H1 (cell line): ENCODE results near the gene USH2A. TPM values are rescaled to one million over a fixed set of nuclear protein-coding genes. Genes with fewer than 3 reads are reported as not detected.

Experiments
- CTCF ChIA-PET: fragments of 300-600 bp; sonication (Branson Sonifier 250); formaldehyde crosslinking; loops from one replicate; lab custom pipeline; 2021; ENCODE audit not compliant: partially characterized antibody; lab: Charles Lee
- POLR2A ChIA-PET: fragments of 300-600 bp; sonication (Branson Sonifier 250); formaldehyde crosslinking; loops from one replicate; lab custom pipeline; 2021; ENCODE audit warnings: inconsistent platforms; ENCODE audit not compliant: partially characterized antibody; lab: Charles Lee
- DNase-seq, 2 experiments: peaks; one replicate each; pipeline versions ENCODE4 v3.0.0 to v3.0.0-alpha.2; 2010 to 2022; ENCODE audit warnings: low spot score in 2 of 2, low read depth in 1 of 2, mixed read lengths in 1 of 2
- FAIRE-seq: peaks from 2 replicates; lab custom pipeline; 2011; peaks lifted over from hg19 to GRCh38; lab: Jason Lieb, UNC
- H2AFZ ChIP-seq: 2 replicates; pipeline ENCODE4 v1.8.1; 2012; ENCODE audit warnings: low read length, inconsistent platforms
- H2AK5ac ChIP-seq: 2 replicates; pipeline ENCODE4 v1.6.1; 2013; ENCODE audit warnings: low read depth, low read length
- H2BK120ac ChIP-seq: replicated peaks from 2 replicates; pipeline ENCODE3; 2013; ENCODE audit warnings: low read depth, low read length, inconsistent platforms
- H2BK12ac ChIP-seq: 2 replicates; pipeline ENCODE4 v1.6.1; 2013; ENCODE audit warnings: low read depth, low read length
- H2BK15ac ChIP-seq: 2 replicates; pipeline ENCODE4 v1.6.1; 2013; ENCODE audit warnings: low read length
- H2BK20ac ChIP-seq: 2 replicates; pipeline ENCODE4 v1.6.1; 2013; ENCODE audit warnings: low read length
- H2BK5ac ChIP-seq: 2 replicates; pipeline ENCODE4 v1.6.1; 2013; ENCODE audit warnings: low read depth, low read length
- H3K14ac ChIP-seq: 2 replicates; pipeline ENCODE4 v1.6.1; 2013; ENCODE audit warnings: inconsistent platforms; ENCODE audit not compliant: insufficient read length
- H3K18ac ChIP-seq: 2 replicates; pipeline ENCODE4 v1.6.1; 2013; ENCODE audit warnings: low read length; ENCODE audit errors: extremely low read depth
- H3K23ac ChIP-seq: 2 replicates; pipeline ENCODE4 v1.6.1; 2013; ENCODE audit warnings: inconsistent platforms; ENCODE audit not compliant: insufficient read length
- H3K23me2 ChIP-seq: 2 replicates; pipeline ENCODE4 v1.6.1; 2013; ENCODE audit warnings: low read depth, low read length
- H3K27ac ChIP-seq: 2 replicates; pipeline ENCODE4 v1.6.1; 2011; ENCODE audit warnings: low read depth, low read length, inconsistent platforms
- H3K27me3 ChIP-seq, 4 experiments: replicated peaks in 1 of 4; 1 replicate in 1 of 4; 2 replicates in 3 of 4; pipeline versions ENCODE4 v1.6.1 to v1.8.1; 2011 to 2013; ENCODE audit warnings: low read length in 3 of 4, mild to moderate bottlenecking in 3 of 4, inconsistent platforms in 2 of 4, mixed read lengths in 2 of 4, moderate library complexity in 1 of 4; ENCODE audit not compliant: control insufficient read depth in 3 of 4, insufficient read depth in 3 of 4; ENCODE audit errors: extremely low read depth in 1 of 4
- H3K36me3 ChIP-seq, 4 experiments: 2 replicates each; pipeline versions ENCODE4 v1.6.1 to v1.8.1; 2011 to 2013; ENCODE audit warnings: mild to moderate bottlenecking in 4 of 4, low read length in 3 of 4, moderate library complexity in 2 of 4, control low read depth in 1 of 4, inconsistent platforms in 1 of 4; ENCODE audit not compliant: insufficient read depth in 4 of 4, control insufficient read depth in 2 of 4
- H3K4ac ChIP-seq: replicated peaks from 2 replicates; pipeline ENCODE3; 2013; ENCODE audit warnings: low read length, low read depth, mixed read lengths, inconsistent platforms; ENCODE audit not compliant: insufficient read length
- H3K4me1 ChIP-seq, 4 experiments: replicated peaks in 1 of 4; 1 replicate in 1 of 4; 2 replicates in 3 of 4; pipeline versions ENCODE4 v1.6.1 to v1.8.1; 2011 to 2013; ENCODE audit warnings: low read length in 3 of 4, inconsistent platforms in 2 of 4, mixed read lengths in 1 of 4; ENCODE audit not compliant: insufficient read depth in 4 of 4, control insufficient read depth in 3 of 4
- H3K4me2 ChIP-seq, 2 experiments: 2 replicates each; pipeline versions ENCODE4 v1.6.1 to v1.8.1; 2011 to 2013; ENCODE audit warnings: low read depth in 2 of 2, low read length in 2 of 2, control low read depth in 1 of 2, inconsistent platforms in 1 of 2, mild to moderate bottlenecking in 1 of 2; ENCODE audit not compliant: insufficient read depth in 1 of 2
- H3K4me3 ChIP-seq, 4 experiments: fragments of 200-600, 300-600 bp in 1 of 4; sonication (generic), shearing (Covaris generic), sonication (Bioruptor Twin) in 1 of 4; 2 replicates each; pipeline versions ENCODE4 v1.5.1 to v1.8.1; 2011 to 2016; ENCODE audit warnings: low read length in 4 of 4, low read depth in 3 of 4, control low read depth in 2 of 4, inconsistent platforms in 2 of 4, mild to moderate bottlenecking in 2 of 4, mixed read lengths in 1 of 4, moderate library complexity in 1 of 4; ENCODE audit not compliant: insufficient read depth in 2 of 4; ENCODE audit errors: extremely low read depth in 1 of 4
- H3K56ac ChIP-seq: replicated peaks from 2 replicates; pipeline ENCODE3; 2013; ENCODE audit warnings: low read depth, mild to moderate bottlenecking, mixed read lengths, low read length, inconsistent platforms; ENCODE audit not compliant: insufficient read length
- H3K79me1 ChIP-seq: 2 replicates; pipeline ENCODE4 v1.6.1; 2013; ENCODE audit warnings: low read depth, low read length, control low read depth
- H3K79me2 ChIP-seq, 2 experiments: 2 replicates each; pipeline versions ENCODE4 v1.6.1 to v1.8.1; 2012 to 2013; ENCODE audit warnings: low read length in 2 of 2, mild to moderate bottlenecking in 2 of 2, inconsistent platforms in 1 of 2; ENCODE audit not compliant: insufficient read depth in 2 of 2, control insufficient read depth in 1 of 2
- H3K9ac ChIP-seq, 4 experiments: replicated peaks in 1 of 4; 1 replicate in 1 of 4; 2 replicates in 3 of 4; pipeline versions ENCODE4 v1.6.1 to v1.8.1; 2011 to 2013; ENCODE audit warnings: low read depth in 3 of 4, low read length in 3 of 4, control low read depth in 2 of 4, mild to moderate bottlenecking in 2 of 4, moderate library complexity in 2 of 4, inconsistent platforms in 1 of 4; ENCODE audit errors: extremely low read depth in 1 of 4
- H3K9me3 ChIP-seq, 2 experiments: 2 replicates each; pipeline versions ENCODE4 v1.6.1 to v1.8.1; 2012 to 2013; ENCODE audit warnings: mild to moderate bottlenecking in 2 of 2, moderate library complexity in 2 of 2, control low read depth in 1 of 2, inconsistent platforms in 1 of 2, low read depth in 1 of 2, low read length in 1 of 2, mixed read lengths in 1 of 2; ENCODE audit not compliant: insufficient read depth in 2 of 2
- H4K20me1 ChIP-seq, 2 experiments: replicated peaks in 1 of 2; 2 replicates each; pipeline versions ENCODE3 to v1.8.1; 2011 to 2013; ENCODE audit warnings: inconsistent platforms in 2 of 2, low read length in 2 of 2, mild to moderate bottlenecking in 1 of 2; ENCODE audit not compliant: insufficient read depth in 2 of 2, control insufficient read depth in 1 of 2
- H4K5ac ChIP-seq: 2 replicates; pipeline ENCODE4 v1.6.1; 2013; ENCODE audit warnings: low read length, low read depth, mixed read lengths, inconsistent platforms; ENCODE audit not compliant: insufficient read length
- H4K8ac ChIP-seq: 2 replicates; pipeline ENCODE4 v1.8.0; 2013; ENCODE audit warnings: mild to moderate bottlenecking, moderate library complexity, low read length, inconsistent platforms; ENCODE audit not compliant: insufficient read depth; ENCODE audit errors: extremely low read depth
- H4K91ac ChIP-seq: replicated peaks from 2 replicates; pipeline ENCODE3; 2013; ENCODE audit warnings: low read length, mixed read lengths, inconsistent platforms; ENCODE audit not compliant: insufficient read length
- BACH1 ChIP-seq: IDR thresholded peaks from 2 replicates; pipeline ENCODE4 v1.6.1; 2012; ENCODE audit warnings: low read length, improper control_type of control experiment
- BCL11A ChIP-seq, 2 experiments: IDR thresholded peaks; one replicate each; pipeline ENCODE4 v1.6.1; 2011; ENCODE audit warnings: low read depth in 2 of 2, low read length in 2 of 2, mild to moderate bottlenecking in 2 of 2
- CEBPB ChIP-seq: IDR thresholded peaks from 2 replicates; pipeline ENCODE4 v1.6.1; 2012; ENCODE audit warnings: low read depth, low read length
- CTCF ChIP-seq, 3 experiments: IDR thresholded peaks; 1 replicate in 2 of 3; 2 replicates in 1 of 3; pipeline versions ENCODE4 v1.5.1 to v1.6.1; 2011; ENCODE audit warnings: low read length in 3 of 3, mild to moderate bottlenecking in 3 of 3, inconsistent platforms in 2 of 3, low read depth in 1 of 3, moderate library complexity in 1 of 3; ENCODE audit not compliant: insufficient read depth in 1 of 3; ENCODE audit errors: control extremely low read depth in 1 of 3
- POU5F1 ChIP-seq: IDR thresholded peaks from 2 replicates; pipeline ENCODE4 v1.6.1; 2011; ENCODE audit warnings: low read depth, mild to moderate bottlenecking, low read length, moderate library complexity
- RAD21 ChIP-seq, 2 experiments: IDR thresholded peaks in 1 of 2; conservative IDR thresholded peaks in 1 of 2; 2 replicates each; pipeline ENCODE4 v1.6.1; 2011; ENCODE audit warnings: low read depth in 2 of 2, low read length in 2 of 2, improper control_type of control experiment in 1 of 2, inconsistent platforms in 1 of 2, mild to moderate bottlenecking in 1 of 2, moderate library complexity in 1 of 2
- polyA plus RNA-seq, 7 experiments: library from polyadenylated mRNA; depleted of rRNA in 3 of 7; stranded (reverse) in 5 of 7; unstranded in 2 of 7; fragments of >200 nt in 5 of 7; fragments of 200-250 nt in 2 of 7; gene quantifications; 1 replicate in 5 of 7; 2 replicates in 1 of 7; 4 replicates in 1 of 7; pipeline versions ENCODE4 v1.2.1 to v1.2.3, GENCODE V29; 2011 to 2013; ENCODE audit warnings: missing spikeins in 2 of 7, mixed read lengths in 2 of 7
- total RNA-seq: library from RNA; stranded (reverse); fragmentation: NEBNext Ultra II Directional; extraction: Animal tissue kit (Norgen Biotek cat#: 25700); gene quantifications from 2 replicates; pipeline ENCODE4 v1.2.1, GENCODE V29; 2021

USH2A gene
- total and polyA plus RNA-seq, 2 of the 8 experiments (the other 6 are each of a cell fraction or from before 2014, with no cell fraction given) = 0.02 to 0.17 TPM

GRCh38 chr1:215825056-215825455, 598.2 kb downstream of the USH2A start:
- H4K8ac ChIP-seq = no peak overlapping the region
- H3K4me2 ChIP-seq = no peak overlapping the region
- no peak overlapping the region for H4K5ac ChIP-seq
- H3K27ac ChIP-seq = no peak overlapping the region
- FAIRE-seq (no peak), DNase-seq (no peak)
- no peaks in the 10 kb centered on the region for H3K23me2 ChIP-seq
- H3K36me3 ChIP-seq = no peaks in the 10 kb centered on the region
- no peak overlapping the region for H2BK20ac ChIP-seq
- H2BK12ac ChIP-seq = no peak overlapping the region
- no peak overlapping the region for H2AK5ac ChIP-seq
- CTCF ChIA-PET = interaction anchor here (1.3 to 1.7 kb wide), 2 partner anchors 162 to 209 kb away, joined by 3 read pairs; no protein-coding TSS in a partner anchor
- no peaks in the 10 kb centered on the region for H3K4me1 ChIP-seq
- no peaks in the 10 kb centered on the region for H4K20me1 ChIP-seq
- H3K23ac ChIP-seq = no peak overlapping the region
- H3K9me3 ChIP-seq = no peaks in the 10 kb centered on the region
- no peak overlapping the region for H3K18ac ChIP-seq
- no peak overlapping the region for H3K56ac ChIP-seq
- no peaks in the 10 kb centered on the region for H3K79me2 ChIP-seq
- H3K27me3 ChIP-seq = no peaks in the 10 kb centered on the region
- no peak overlapping the region for H4K91ac ChIP-seq
- no peak overlapping the region for H3K14ac ChIP-seq
- H2BK5ac ChIP-seq = no peak overlapping the region
- POLR2A ChIA-PET = no interaction called here
- no peak overlapping the region for H2BK120ac ChIP-seq
- no peak overlapping the region for H3K4me3 ChIP-seq
- H2AFZ ChIP-seq = no peak overlapping the region
- H3K4ac ChIP-seq = no peak overlapping the region
- no peaks in the 10 kb centered on the region for H3K79me1 ChIP-seq
- no peak for TF ChIP-seq CEBPB
- TF ChIP-seq POU5F1 = no peak
- no peak for TF ChIP-seq CTCF (IDR thresholded peaks at IDR 0.05; ENCODE audit: control extremely low read depth in 1 of 3, insufficient read depth in 1 of 3, low read depth in 1 of 3, low read length in 3 of 3)
- no peak for TF ChIP-seq RAD21 (IDR thresholded peaks at IDR 0.05 in 1 of 2, conservative IDR thresholded peaks at IDR 0.05 in 1 of 2; ENCODE audit: low read depth in 2 of 2, low read length in 2 of 2)
- TF ChIP-seq BACH1 = no peak
- no peak for TF ChIP-seq BCL11A (IDR thresholded peaks at IDR 0.05; ENCODE audit: low read depth in 2 of 2, low read length in 2 of 2)
- H2BK15ac ChIP-seq = no peak overlapping the region
- no peak overlapping the region for H3K9ac ChIP-seq
